KG1 (cell line): ENCODE data around the gene HSPG2.
"Not testable (repeated sequence)": the region's sequence is repeated elsewhere in the genome, so short reads cannot be mapped to it uniquely, and the experiment has no call there.

Experiments
- DNase-seq: peaks from one replicate; lab custom pipeline; 2025; lab: John Stamatoyannopoulos, UW

The HSPG2 gene

GRCh38 chr1:21843208-21843607, 93.9 kb downstream of the HSPG2 start:
- DNase-seq, result no peak

- DNase-seq, result no peak
These were observed 94.4 kb downstream of the HSPG2 start for GRCh38 chr1:21842606-21843162.

- DNase-seq, result no peak
These were observed 95.2 kb downstream of the HSPG2 start for GRCh38 chr1:21841852-21842466.

- no peak for DNase-seq
These were observed 96.1 kb downstream of the HSPG2 start for GRCh38 chr1:21840981-21841380.

- DNase-seq, result no peak
These were observed 97.6 kb downstream of the HSPG2 start for GRCh38 chr1:21839337-21840037.

- no peak for DNase-seq
These were observed 98.6 kb downstream of the HSPG2 start for GRCh38 chr1:21838359-21839157.

GRCh38 chr1:21837476-21837875, 99.6 kb downstream of the HSPG2 start:
- DNase-seq, result no peak

GRCh38 chr1:21836729-21837128, 100.4 kb downstream of the HSPG2 start:
- DNase-seq, result no peak

GRCh38 chr1:21836010-21836409, 101.1 kb downstream of the HSPG2 start:
- no peak for DNase-seq

GRCh38 chr1:21834666-21835065, 102.4 kb downstream of the HSPG2 start:
- no peak for DNase-seq

GRCh38 chr1:21834094-21834493, 103.0 kb downstream of the HSPG2 start:
- no peak for DNase-seq

GRCh38 chr1:21833392-21833976, 103.6 kb downstream of the HSPG2 start:
- no peak for DNase-seq

GRCh38 chr1:21831454-21831970, 105.6 kb downstream of the HSPG2 start:
- no peak for DNase-seq

- no peak for DNase-seq
These were observed 106.2 kb downstream of the HSPG2 start for GRCh38 chr1:21830792-21831453.

- no peak for DNase-seq
These were observed 107.8 kb downstream of the HSPG2 start for GRCh38 chr1:21829294-21829693.

- no peak for DNase-seq
These were observed 108.5 kb downstream of the HSPG2 start for GRCh38 chr1:21828506-21829210.

- no peak for DNase-seq
These were observed 109.0 kb downstream of the HSPG2 start for GRCh38 chr1:21828075-21828474.

- DNase-seq, result no peak
These were observed 109.9 kb downstream of the HSPG2 start for GRCh38 chr1:21827141-21827679.

- DNase-seq, result not testable (repeated sequence)
These were observed 110.4 kb downstream of the HSPG2 start for GRCh38 chr1:21826694-21827093.

GRCh38 chr1:21825393-21825792, 111.7 kb downstream of the HSPG2 start:
- no peak for DNase-seq

GRCh38 chr1:21824926-21825325, 112.2 kb downstream of the HSPG2 start:
- no peak for DNase-seq
